ENCODE measurements around the gene SKIDA1. TPM values are rescaled to one million over a fixed set of nuclear protein-coding genes. Genes with fewer than 3 reads are reported as not detected.
A peak's percentile ranks its signal among the peaks of the same experiment; 100 is the strongest.

SKIDA1 gene
- total RNA-seq, 1 experiment from 2014 or later, result 0.56 TPM

DNA sequence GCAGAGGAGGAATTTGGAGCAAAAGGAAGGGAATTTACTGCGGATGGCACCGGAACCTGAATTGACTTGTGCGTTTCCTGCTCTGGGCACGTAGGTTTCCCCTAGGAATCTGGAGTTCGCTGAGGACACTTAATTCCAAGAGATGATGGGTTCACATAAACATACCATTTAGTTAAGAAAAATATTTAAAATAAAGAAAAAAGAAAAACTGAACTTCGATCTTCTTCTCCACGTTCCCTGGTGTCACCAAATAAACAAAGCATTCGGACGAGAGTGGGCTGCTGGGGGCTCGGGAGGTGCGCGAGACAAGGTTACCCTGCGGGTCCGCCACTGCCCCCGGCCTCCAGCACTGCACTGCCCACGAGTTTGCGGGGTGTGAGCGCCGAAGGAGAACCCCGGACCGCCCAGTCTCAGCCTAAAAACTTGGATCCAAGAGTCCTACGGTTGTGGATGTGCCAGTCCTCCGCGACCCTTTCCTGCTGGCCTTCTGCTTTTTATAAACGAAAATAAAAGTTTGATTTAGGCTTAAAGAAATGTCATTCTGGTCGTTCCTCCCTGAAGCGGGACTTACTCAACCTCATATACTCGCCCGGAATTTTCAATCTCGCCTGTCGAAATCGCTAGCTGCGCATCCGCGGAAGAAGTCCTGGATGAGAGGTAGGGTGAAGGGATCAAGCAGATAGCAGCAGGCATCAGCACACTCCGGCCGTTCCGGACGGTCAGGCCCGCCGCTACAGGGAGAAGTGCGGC, 30.3 kb downstream of the SKIDA1 start:
- Mint-ChIP-seq H3K4me3 (ENCODE audit: unreplicated experiment) (peak overlapping the region; percentile 82), H3K36me3 (ENCODE audit: insufficient read depth, unreplicated experiment) (no peaks in the 10 kb centered on the region), H3K9me3 (ENCODE audit: unreplicated experiment) (no peaks in the 10 kb centered on the region), H3K4me1 (ENCODE audit: insufficient read depth, unreplicated experiment) (no peaks in the 10 kb centered on the region), H3K27ac (ENCODE audit: low read depth, unreplicated experiment) (peak overlapping the region; percentile 64), H3K27me3 (ENCODE audit: insufficient read depth, unreplicated experiment) (peaks cover 21% of the 10 kb centered on the region)
- CTCF ChIA-PET, result interaction anchor here (0.6 to 7.8 kb wide), 19 partner anchors 9 to 458 kb away, joined by 3 to 68 read pairs (median 4); partner anchors contain the start of gene SKIDA1
- DNase-seq (ENCODE audit: unreplicated experiment), result no peak
- intact Hi-C loops (cut with micrococcal nuclease), result loop anchor here (1.0 to 10.0 kb wide), 7 partner anchors 160 to 1490 kb away; no protein-coding TSS in a partner anchor
- POLR2A ChIA-PET, result interaction anchor here (0.6 to 4.2 kb wide), 14 partner anchors 21 to 942 kb away, joined by 3 to 141 read pairs (median 4); partner anchors contain the start of genes MLLT10 and SKIDA1
- no TSS peak for BruUV-seq (replicated peaks)
- TF ChIP-seq, protein P1, sequence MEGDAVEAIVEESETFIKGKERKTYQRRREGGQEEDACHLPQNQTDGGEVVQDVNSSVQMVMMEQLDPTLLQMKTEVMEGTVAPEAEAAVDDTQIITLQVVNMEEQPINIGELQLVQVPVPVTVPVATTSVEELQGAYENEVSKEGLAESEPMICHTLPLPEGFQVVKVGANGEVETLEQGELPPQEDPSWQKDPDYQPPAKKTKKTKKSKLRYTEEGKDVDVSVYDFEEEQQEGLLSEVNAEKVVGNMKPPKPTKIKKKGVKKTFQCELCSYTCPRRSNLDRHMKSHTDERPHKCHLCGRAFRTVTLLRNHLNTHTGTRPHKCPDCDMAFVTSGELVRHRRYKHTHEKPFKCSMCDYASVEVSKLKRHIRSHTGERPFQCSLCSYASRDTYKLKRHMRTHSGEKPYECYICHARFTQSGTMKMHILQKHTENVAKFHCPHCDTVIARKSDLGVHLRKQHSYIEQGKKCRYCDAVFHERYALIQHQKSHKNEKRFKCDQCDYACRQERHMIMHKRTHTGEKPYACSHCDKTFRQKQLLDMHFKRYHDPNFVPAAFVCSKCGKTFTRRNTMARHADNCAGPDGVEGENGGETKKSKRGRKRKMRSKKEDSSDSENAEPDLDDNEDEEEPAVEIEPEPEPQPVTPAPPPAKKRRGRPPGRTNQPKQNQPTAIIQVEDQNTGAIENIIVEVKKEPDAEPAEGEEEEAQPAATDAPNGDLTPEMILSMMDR (IDR thresholded peaks at IDR 0.05; ENCODE audit: unreplicated experiment), result no peak

DNA sequence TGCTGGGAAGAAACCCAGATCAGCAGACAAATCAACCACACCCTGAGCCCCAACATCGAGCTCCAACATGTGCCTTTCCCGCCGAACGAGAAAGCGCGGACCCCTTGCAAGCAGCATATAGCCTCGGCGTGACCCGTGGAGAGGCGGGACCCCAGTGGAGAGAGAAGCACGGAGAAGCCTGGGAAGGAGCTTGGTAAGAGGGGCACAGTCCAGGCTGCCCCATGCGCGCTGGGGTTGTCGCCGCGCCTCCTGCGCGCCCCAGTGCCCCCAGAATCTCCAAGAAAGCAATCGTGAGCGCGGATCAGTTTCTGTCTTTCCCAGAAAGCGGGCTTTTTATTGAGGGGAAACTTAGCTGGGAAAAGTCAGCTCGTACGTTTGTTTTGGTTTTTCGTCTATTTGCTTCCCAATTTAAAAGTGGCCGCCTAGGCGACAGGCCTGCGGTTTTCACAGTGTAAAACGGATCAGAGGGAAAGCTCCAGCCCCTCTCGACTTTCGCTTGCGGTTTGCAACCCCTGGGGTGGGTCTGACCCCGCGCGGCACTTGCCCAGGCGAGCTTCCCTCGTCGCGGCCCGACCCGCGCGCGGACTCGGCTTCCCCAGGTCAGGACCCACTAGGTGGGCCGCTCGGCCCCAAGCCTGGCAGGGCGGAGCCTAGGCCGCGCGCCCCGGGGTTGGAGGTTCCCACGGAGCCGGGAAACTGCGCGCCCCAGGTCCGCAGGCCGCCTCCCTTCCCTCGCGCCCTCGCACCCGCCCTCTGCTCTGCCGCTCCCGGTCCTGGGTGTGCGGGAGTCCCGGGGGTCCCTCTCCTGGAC, 31.1 kb downstream of the SKIDA1 start:
- Mint-ChIP-seq H3K4me3 (ENCODE audit: unreplicated experiment) (peak overlapping the region; percentile 48), H3K36me3 (ENCODE audit: insufficient read depth, unreplicated experiment) (no peaks in the 10 kb centered on the region), H3K27ac (ENCODE audit: low read depth, unreplicated experiment) (no peak overlapping the region), H3K4me1 (ENCODE audit: insufficient read depth, unreplicated experiment) (no peaks in the 10 kb centered on the region), H3K9me3 (ENCODE audit: unreplicated experiment) (no peaks in the 10 kb centered on the region), H3K27me3 (ENCODE audit: insufficient read depth, unreplicated experiment) (peaks cover 19% of the 10 kb centered on the region)
- CTCF ChIA-PET, result interaction anchor here (0.5 to 7.8 kb wide), 13 partner anchors 9 to 1493 kb away, joined by 3 to 68 read pairs (median 4); no protein-coding TSS in a partner anchor
- TF ChIP-seq, protein P1 (IDR thresholded peaks at IDR 0.05; ENCODE audit: unreplicated experiment), result no peak
- DNase-seq (ENCODE audit: unreplicated experiment), result no peak
- BruUV-seq (replicated peaks), result no TSS peak
- POLR2A ChIA-PET, result interaction anchor here (0.8 kb wide), 1 partner anchor 34 kb away, joined by 4 read pairs; no protein-coding TSS in a partner anchor
- intact Hi-C loops (cut with micrococcal nuclease), result loop anchor here (1.0 to 10.0 kb wide), 7 partner anchors 160 to 1490 kb away; no protein-coding TSS in a partner anchor

DNA sequence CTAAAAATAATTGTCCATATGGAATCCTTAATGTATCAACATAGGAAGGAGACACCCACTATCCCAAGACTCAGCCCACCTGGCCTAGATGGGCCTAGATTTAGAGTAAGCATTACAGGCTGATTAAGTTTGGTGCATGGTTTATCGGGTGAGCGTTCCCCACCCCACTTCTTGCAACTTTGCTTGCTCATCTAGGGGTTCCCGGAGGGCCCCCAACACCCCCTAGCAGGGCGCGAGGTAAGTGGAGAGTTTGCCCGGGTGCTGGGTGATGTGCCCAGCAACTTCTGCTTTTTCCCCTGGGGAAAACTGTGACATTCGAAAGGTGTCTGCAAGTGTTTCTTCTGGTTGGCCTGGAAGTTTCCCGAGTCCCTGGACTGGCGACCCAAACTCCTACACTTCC, 31.7 kb downstream of the SKIDA1 start:
- DNase-seq (ENCODE audit: unreplicated experiment), result no peak
- POLR2A ChIA-PET, result interaction anchor here (0.8 kb wide), 1 partner anchor 34 kb away, joined by 4 read pairs; no protein-coding TSS in a partner anchor
- CTCF ChIA-PET, result interaction anchor here (0.5 to 7.8 kb wide), 11 partner anchors 8 to 1494 kb away, joined by 3 to 68 read pairs (median 4); no protein-coding TSS in a partner anchor
- Mint-ChIP-seq H3K9me3 (ENCODE audit: unreplicated experiment) (no peaks in the 10 kb centered on the region), H3K36me3 (ENCODE audit: insufficient read depth, unreplicated experiment) (no peaks in the 10 kb centered on the region), H3K4me3 (ENCODE audit: unreplicated experiment) (peak overlapping the region; percentile 48), H3K27ac (ENCODE audit: low read depth, unreplicated experiment) (no peak overlapping the region), H3K4me1 (ENCODE audit: insufficient read depth, unreplicated experiment) (peaks cover 2% of the 10 kb centered on the region), H3K27me3 (ENCODE audit: insufficient read depth, unreplicated experiment) (peaks cover 12% of the 10 kb centered on the region)
- BruUV-seq (replicated peaks), result no TSS peak
- TF ChIP-seq, protein P1 (IDR thresholded peaks at IDR 0.05; ENCODE audit: unreplicated experiment), result no peak
- intact Hi-C loops (cut with micrococcal nuclease), result loop anchor here (2.0 to 10.0 kb wide), 3 partner anchors 159 to 1491 kb away; no protein-coding TSS in a partner anchor

Data from MCF 10A (cell line).